Activated CD8-positive, alpha-beta memory T cell treated with anti-CD3 and anti-CD28 coated beads, Interleukin-2, amount 50 U/mL, for 48 hours (primary cell): ENCODE results near the gene SHQ1.
"Not testable (repeated sequence)": the region's sequence is repeated elsewhere in the genome, so short reads cannot be mapped to it uniquely, and the experiment has no call there.

Experiments used
- DNase-seq: peaks from one replicate; pipeline ENCODE4 v3.0.0-alpha.2; 2020

SHQ1 gene

GRCh38 chr3:72745146-72745999, 102.9 kb downstream of the SHQ1 start:
- peak; percentile 15 for DNase-seq

GRCh38 chr3:72744330-72744729, 103.9 kb downstream of the SHQ1 start:
- DNase-seq, result no peak

- no peak for DNase-seq
These were observed 108.4 kb downstream of the SHQ1 start for GRCh38 chr3:72739531-72740466.

- peak; percentile 88 for DNase-seq
These were observed 109.3 kb downstream of the SHQ1 start for GRCh38 chr3:72738752-72739530.

GRCh38 chr3:72735072-72735471, 113.2 kb downstream of the SHQ1 start:
- DNase-seq, result not testable (repeated sequence)

- no peak for DNase-seq
These were observed 114.6 kb downstream of the SHQ1 start for GRCh38 chr3:72733676-72734075.

GRCh38 chr3:72732666-72733345, 115.4 kb downstream of the SHQ1 start:
- DNase-seq, result not testable (repeated sequence)

GRCh38 chr3:72728958-72729467, 119.2 kb downstream of the SHQ1 start:
- no peak for DNase-seq

GRCh38 chr3:72728329-72728889, 119.8 kb downstream of the SHQ1 start:
- no peak for DNase-seq

GRCh38 chr3:72727726-72728125, 120.5 kb downstream of the SHQ1 start:
- DNase-seq, result no peak

GRCh38 chr3:72727172-72727571, 121.1 kb downstream of the SHQ1 start:
- DNase-seq, result no peak

GRCh38 chr3:72725229-72725628, 123.0 kb downstream of the SHQ1 start:
- DNase-seq, result no peak

- DNase-seq, result no peak
These were observed 124.2 kb downstream of the SHQ1 start for GRCh38 chr3:72724070-72724469.

- no peak for DNase-seq
These were observed 125.1 kb downstream of the SHQ1 start for GRCh38 chr3:72722930-72723726.

- DNase-seq, result no peak
These were observed 126.4 kb downstream of the SHQ1 start for GRCh38 chr3:72721683-72722381.

GRCh38 chr3:72720566-72720965, 127.7 kb downstream of the SHQ1 start:
- no peak for DNase-seq

- no peak for DNase-seq
These were observed 129.1 kb downstream of the SHQ1 start for GRCh38 chr3:72719137-72719536.

GRCh38 chr3:72714135-72714534, 134.1 kb downstream of the SHQ1 start:
- DNase-seq, result not testable (repeated sequence)

- not testable (repeated sequence) for DNase-seq
These were observed 137.8 kb downstream of the SHQ1 start for GRCh38 chr3:72710471-72710870.

- no peak for DNase-seq
These were observed 139.8 kb downstream of the SHQ1 start for GRCh38 chr3:72708441-72708840.
